Right ventricle myocardium inferior (tissue), 1 donor: ENCODE data around the gene PSMD13. TPM values are rescaled to one million over a fixed set of nuclear protein-coding genes. Genes with fewer than 3 reads are reported as not detected.
"Not testable (repeated sequence)": the region's sequence is repeated elsewhere in the genome, so short reads cannot be mapped to it uniquely, and the experiment has no call there.

Experiments
- ATAC-seq: fragments of 200-7000 bp; cut with Tn5 transposase; one replicate; pipeline ENCODE4 v1.9.1; 2020; ENCODE audit warnings: mild to moderate bottlenecking, moderate library complexity
- DNase-seq: peaks from one replicate; pipeline ENCODE4 v3.0.0; 2021; ENCODE audit errors: missing footprints
- intact Hi-C: fragments of 100-400 bp; cut with DNase I; formaldehyde crosslinking; loops from one replicate; pipeline ENCODE4 v1.11.0; 2022
- total RNA-seq: library from RNA; stranded (reverse); fragmentation: NEBNext Ultra II Directional; extraction: Animal tissue kit (Norgen Biotek cat#: 25700); gene quantifications from one replicate; pipeline ENCODE4 v1.2.1, GENCODE V29; 2021
- donor health status: DM: no; HTN: yes; CAD: no; lungs with severe emphysema.

The PSMD13 gene
- total RNA-seq, 1 donor from 2014 or later, result 91.7 TPM

- no peak for DNase-seq
- ATAC-seq, result no peak
- intact Hi-C loops, result loop anchor here (1.0 kb wide), 1 partner anchor 25 kb away; no protein-coding TSS in a partner anchor
Observed at GRCh38 chr11:232783-233565, 3.8 kb upstream of the PSMD13 start.

GRCh38 chr11:235180-235579 lies 1.6 kb upstream of the PSMD13 start:
- ATAC-seq (no peak), DNase-seq (no peak)
- intact Hi-C loops, result loop anchor here (5.0 kb wide), 1 partner anchor 122 kb away; no protein-coding TSS in a partner anchor

- ATAC-seq (no peak), DNase-seq (no peak)
- intact Hi-C loops, result loop anchor here (5.0 kb wide), 1 partner anchor 122 kb away; no protein-coding TSS in a partner anchor
Observed at GRCh38 chr11:235609-235996, 1.2 kb upstream of the PSMD13 start.

- intact Hi-C loops, result loop anchor here (1.0 to 5.0 kb wide), 2 partner anchors 29 to 121 kb away; partner anchors contain the start of genes BET1L and RIC8A
- DNase-seq, result peak; percentile 93
- peak; percentile 88 for ATAC-seq
Observed at GRCh38 chr11:235997-236773, 591 bp upstream of the PSMD13 start, which contains the start of gene SIRT3. Gene SIRT3, minus strand, starts transcription at chr11:236342. Its CDS starts 14 bp downstream, at chr11:236328.

GRCh38 chr11:238346-238745 lies 1.6 kb downstream of the PSMD13 start:
- intact Hi-C loops, result loop anchor here (5.0 kb wide), 1 partner anchor 119 kb away; no protein-coding TSS in a partner anchor
- not testable (repeated sequence) for ATAC-seq, DNase-seq

- intact Hi-C loops, result no loop called here
- no peak for DNase-seq
- ATAC-seq, result no peak
Observed at GRCh38 chr11:240315-240714, 3.5 kb downstream of the PSMD13 start.

- intact Hi-C loops, result no loop called here
- peak; percentile 76 for ATAC-seq
- no peak for DNase-seq
Observed at GRCh38 chr11:241634-242033, 4.9 kb downstream of the PSMD13 start.

- ATAC-seq, result no peak
- no peak for DNase-seq
- intact Hi-C loops, result no loop called here
Observed at GRCh38 chr11:244376-244775, 7.6 kb downstream of the PSMD13 start.

GRCh38 chr11:249062-249461 lies 12.3 kb downstream of the PSMD13 start:
- intact Hi-C loops, result no loop called here
- DNase-seq (no peak), ATAC-seq (no peak)

GRCh38 chr11:250274-250673 lies 13.5 kb downstream of the PSMD13 start:
- intact Hi-C loops, result no loop called here
- DNase-seq (no peak), ATAC-seq (no peak)

GRCh38 chr11:250740-251299 lies 14.0 kb downstream of the PSMD13 start:
- ATAC-seq (peak; percentile 53), DNase-seq (no peak)
- intact Hi-C loops, result no loop called here

GRCh38 chr11:251550-251949 lies 14.8 kb downstream of the PSMD13 start:
- intact Hi-C loops, result no loop called here
- DNase-seq, result no peak
- ATAC-seq, result no peak

GRCh38 chr11:252666-253065 lies 15.9 kb downstream of the PSMD13 start:
- intact Hi-C loops, result no loop called here
- no peak for DNase-seq
- ATAC-seq, result no peak

GRCh38 chr11:253160-253885 lies 16.5 kb downstream of the PSMD13 start:
- intact Hi-C loops, result no loop called here
- no peak for DNase-seq
- no peak for ATAC-seq

GRCh38 chr11:253886-254270 lies 17.1 kb downstream of the PSMD13 start:
- no peak for ATAC-seq
- intact Hi-C loops, result no loop called here
- DNase-seq, result no peak

- intact Hi-C loops, result no loop called here
- no peak for ATAC-seq
- no peak for DNase-seq
Observed at GRCh38 chr11:255176-255575, 18.4 kb downstream of the PSMD13 start.

- no peak for DNase-seq
- intact Hi-C loops, result no loop called here
- no peak for ATAC-seq
Observed at GRCh38 chr11:255816-256215, 19.0 kb downstream of the PSMD13 start.

- no peak for DNase-seq
- no peak for ATAC-seq
- intact Hi-C loops, result no loop called here
Observed at GRCh38 chr11:256952-257737, 20.4 kb downstream of the PSMD13 start.
